HG03039 (cell line): ENCODE data around the gene CACNA1G.

Experiments used
- ATAC-seq: cut with Tn5 transposase; IDR thresholded peaks from one replicate; pipeline ENCODE4 v1.9.1; 2021; ENCODE audit warnings: mild to moderate bottlenecking, moderate library complexity; ENCODE audit not compliant: unreplicated experiment

CACNA1G gene

DNA sequence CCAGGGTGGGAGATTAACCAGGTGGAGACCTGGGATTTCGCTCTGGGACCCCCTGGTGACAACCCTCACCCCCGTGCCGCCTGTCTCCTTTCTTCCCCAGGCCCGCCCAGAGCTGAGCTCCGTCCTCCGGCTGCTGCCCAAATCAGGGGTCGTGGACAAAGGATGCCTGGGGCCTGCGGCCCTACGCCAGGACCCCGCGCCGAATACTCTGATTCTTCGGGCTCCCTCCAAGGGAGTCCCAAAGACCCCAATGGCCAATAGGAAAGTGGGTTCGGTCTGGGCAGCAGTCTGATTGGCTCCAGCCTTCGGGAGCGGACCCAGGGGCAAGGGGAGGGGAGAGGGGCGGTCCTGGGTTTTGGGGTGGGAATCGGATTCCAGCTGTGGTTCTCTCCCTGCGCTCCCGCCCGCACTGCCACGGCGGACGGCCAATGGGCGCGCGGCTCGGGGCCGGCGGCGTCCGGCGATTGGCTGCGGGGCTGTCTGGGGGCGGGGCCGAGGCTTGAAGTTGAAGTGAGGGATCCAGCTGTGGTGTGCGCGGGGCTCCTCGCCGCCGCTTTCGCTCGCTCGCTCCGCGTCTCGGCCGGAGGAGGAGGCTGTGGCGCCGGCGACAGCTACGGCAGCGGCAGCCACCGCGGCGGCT is at the start of gene CACNA1G:
TSS of gene CACNA1G (plus strand) at position 531 of the 640 bp plus-strand sequence. CDS start 745 bp downstream, outside the sequence.
- ATAC-seq, result peak; percentile 84

GRCh38 chr17:50511058-50511457 is 49.5 kb upstream of the CACNA1G start:
- ATAC-seq, result peak; percentile 63

DNA sequence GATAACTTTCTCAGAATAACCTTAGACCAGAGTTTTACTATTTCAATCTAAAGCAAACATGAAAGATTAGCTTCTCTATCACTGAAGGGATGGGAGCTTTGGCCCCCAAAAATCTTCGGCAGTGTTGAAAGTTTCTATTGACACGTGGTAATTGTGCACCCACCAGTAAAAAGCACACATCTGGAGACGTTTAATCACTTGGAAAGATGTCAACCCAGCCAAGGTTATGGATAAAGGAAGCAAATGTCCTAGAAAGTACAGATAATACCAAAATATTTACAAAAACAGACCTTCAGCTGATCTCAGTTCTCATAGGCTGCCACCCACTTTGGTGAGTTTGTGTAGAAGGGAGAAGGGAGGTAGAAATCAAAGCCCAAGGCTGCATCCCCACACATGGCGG is 47.0 kb upstream of the CACNA1G start:
- ATAC-seq, result no peak

GRCh38 chr17:50514388-50514787 is 46.1 kb upstream of the CACNA1G start:
- no peak for ATAC-seq

DNA sequence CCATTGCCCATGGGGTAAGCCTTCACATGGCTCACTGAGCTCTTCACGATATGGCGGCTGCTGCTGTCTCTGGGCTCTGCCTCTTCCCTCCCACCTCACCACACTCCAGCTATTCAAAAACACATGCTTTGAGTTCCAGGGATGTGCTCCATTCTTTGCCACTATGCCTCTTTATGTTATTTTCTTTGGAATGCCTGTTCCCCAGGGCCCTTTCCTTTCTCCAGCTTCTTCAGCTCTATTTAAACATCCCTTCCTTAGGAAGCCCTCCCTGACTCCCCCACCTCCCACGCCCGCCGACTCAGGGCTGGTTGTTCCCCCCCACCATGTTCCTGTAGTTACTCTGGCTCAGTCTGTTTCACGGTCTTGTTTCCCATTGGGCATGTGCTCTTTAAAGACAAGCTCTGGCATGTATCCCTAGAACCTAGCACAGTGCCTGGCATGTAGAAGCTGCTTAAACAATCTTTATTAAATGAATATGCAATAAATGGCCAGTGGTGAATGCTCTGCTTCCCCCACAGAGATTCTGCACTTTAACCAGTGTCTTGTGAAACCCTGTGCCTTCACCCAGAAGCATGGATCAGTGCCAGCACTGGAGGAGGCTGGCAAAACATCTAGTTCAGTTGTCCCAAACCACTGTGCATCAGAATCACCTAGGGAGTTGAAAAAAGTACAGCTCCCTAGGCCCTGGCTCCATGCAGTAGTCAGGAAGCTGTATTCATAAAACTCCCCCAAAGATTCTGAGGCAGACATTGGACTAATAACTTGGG is 45.4 kb upstream of the CACNA1G start:
- ATAC-seq, result no peak

DNA sequence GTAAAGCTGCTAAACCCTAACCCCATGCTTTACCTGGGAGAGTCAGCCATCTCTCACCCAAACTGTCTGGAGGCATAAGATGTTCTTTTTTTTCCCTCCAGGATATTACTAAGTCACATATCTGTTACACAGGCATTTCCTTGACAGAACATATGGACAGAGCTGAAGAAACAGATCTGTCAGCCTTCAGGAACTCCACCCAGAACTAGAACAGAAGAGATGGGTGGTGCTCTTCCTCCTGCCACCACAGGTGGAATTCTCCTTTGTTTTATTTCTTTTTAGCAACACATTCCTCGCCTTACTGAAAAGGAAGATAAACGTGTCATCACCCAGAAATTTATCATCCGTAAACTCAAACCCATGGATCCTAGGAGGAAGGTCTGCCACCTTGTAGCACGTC is 43.5 kb upstream of the CACNA1G start:
- no peak for ATAC-seq

GRCh38 chr17:50517504-50518383 is 42.8 kb upstream of the CACNA1G start:
- no peak for ATAC-seq

GRCh38 chr17:50518384-50519023 is 42.0 kb upstream of the CACNA1G start:
- ATAC-seq, result no peak

- no peak for ATAC-seq
Observed at GRCh38 chr17:50519141-50519834, 41.2 kb upstream of the CACNA1G start.

DNA sequence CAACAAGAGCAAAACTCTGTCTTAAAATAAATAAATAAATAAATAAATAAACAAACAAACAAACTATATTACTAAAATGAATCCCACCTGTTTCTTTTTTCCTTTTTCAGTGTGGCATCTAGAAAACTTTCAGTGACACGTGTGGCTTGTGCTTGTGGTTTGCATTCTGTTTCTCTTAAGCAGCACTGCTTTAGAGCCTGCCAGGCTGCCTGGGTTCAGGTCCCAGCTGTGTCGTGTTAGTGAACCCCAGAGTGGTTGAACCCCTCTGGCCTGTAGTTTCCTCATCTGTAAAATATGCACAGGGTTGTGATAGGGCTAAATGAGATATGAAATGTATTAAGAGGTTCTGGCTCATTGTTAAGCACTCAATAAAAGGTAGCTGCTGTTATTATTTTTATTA is 40.0 kb upstream of the CACNA1G start:
- ATAC-seq, result no peak

GRCh38 chr17:50521514-50521913 is 39.0 kb upstream of the CACNA1G start:
- no peak for ATAC-seq

DNA sequence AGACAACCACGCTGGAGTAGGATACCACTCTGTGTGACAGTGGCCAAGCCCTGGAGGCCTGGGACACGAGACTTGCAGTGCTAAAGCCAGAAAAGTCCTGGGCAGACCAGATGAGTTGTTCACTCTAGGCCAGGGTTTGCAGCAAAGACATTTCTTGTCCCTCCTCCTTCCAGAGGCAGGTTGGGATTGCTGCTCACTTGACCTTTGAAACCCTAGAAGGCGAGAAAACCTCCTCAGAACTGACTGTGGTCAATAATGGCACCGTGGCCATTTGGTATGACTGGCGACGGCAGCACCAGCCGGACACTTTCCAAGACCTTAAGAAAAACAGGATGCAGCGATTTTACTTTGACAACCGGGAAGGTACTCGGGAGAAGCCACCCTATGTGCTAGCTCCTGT is 37.7 kb upstream of the CACNA1G start:
- no peak for ATAC-seq

GRCh38 chr17:50523208-50523607 is 37.3 kb upstream of the CACNA1G start:
- no peak for ATAC-seq

- no peak for ATAC-seq
Observed at GRCh38 chr17:50524838-50525237, 35.7 kb upstream of the CACNA1G start.

DNA sequence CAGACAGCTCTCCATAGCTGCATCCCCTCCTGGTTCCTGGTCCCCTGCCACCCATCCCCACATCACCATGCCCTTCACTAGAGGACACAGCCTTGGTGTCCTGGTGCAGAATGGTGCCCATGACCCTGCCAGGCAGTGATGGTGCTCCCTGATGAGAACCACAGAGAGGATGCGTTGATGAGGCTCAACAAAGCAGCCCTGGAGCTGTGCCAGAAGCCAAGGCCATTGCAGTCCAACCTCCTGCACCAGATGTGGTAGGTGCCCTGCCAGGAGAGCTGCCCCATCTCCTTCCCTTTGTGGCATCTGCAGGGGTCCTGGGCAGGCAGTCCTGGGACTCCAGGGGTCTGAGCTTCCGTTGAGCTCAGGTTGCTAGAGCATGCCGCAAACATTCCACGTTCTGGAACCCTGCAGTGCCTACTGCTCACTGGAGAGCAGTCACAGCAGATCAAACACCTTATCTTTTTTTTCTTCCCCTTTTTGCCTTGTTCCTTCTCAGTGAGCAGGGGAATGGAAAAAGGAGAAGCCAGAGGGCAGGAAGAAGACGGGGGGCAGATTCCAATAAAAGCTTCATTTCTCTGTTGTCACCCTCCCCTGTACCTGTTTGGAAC is 33.3 kb upstream of the CACNA1G start:
- ATAC-seq, result no peak

- no peak for ATAC-seq
Observed at GRCh38 chr17:50527949-50528474, 32.5 kb upstream of the CACNA1G start.

DNA sequence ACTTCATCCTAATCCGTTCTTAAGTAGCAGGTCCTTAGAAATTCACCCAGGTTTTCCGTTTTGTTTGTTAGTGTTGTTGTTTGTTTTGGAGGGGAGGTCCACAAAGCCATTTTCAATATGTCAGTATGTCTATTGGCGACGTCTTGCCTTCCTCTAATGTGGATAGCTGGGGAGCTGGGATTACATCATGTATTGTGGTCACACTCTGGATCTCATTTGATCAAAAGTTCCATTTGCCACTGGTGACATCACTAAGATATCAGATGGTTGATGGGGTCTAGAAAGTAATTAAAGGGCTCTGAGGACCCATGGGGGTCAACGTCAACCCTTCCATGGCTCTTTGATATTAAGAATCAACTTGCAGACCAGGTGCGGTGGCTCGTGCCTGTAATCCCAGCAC is 30.7 kb upstream of the CACNA1G start:
- no peak for ATAC-seq

DNA sequence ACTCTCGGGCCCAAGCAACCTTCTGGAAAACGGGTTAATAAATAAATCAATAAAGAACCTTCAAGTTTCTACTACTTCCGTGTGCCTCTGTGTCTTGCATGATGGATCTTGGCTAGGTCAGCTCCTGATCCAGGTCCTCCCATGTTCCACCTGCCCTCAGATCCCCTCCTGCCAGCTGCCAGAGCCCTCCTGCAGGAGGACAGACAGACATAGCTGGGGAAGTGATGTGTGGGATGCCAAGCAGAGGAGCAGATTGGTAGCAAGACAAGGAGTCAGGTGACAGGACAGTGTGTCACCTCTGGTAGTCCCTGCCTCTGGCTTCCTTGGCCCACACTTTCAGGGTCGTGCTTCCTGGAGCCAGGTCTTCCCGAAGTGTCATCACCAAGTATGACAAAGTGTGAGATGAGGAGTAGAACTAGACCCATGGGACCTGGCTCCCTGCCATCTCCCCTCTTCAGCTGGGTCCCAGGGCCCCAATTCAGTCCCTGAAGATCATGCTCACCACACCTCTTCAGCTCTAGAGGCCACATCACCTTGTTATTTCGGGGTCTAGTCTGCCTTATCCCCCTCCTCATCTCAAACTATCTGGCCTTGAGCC is 29.0 kb upstream of the CACNA1G start:
- no peak for ATAC-seq

DNA sequence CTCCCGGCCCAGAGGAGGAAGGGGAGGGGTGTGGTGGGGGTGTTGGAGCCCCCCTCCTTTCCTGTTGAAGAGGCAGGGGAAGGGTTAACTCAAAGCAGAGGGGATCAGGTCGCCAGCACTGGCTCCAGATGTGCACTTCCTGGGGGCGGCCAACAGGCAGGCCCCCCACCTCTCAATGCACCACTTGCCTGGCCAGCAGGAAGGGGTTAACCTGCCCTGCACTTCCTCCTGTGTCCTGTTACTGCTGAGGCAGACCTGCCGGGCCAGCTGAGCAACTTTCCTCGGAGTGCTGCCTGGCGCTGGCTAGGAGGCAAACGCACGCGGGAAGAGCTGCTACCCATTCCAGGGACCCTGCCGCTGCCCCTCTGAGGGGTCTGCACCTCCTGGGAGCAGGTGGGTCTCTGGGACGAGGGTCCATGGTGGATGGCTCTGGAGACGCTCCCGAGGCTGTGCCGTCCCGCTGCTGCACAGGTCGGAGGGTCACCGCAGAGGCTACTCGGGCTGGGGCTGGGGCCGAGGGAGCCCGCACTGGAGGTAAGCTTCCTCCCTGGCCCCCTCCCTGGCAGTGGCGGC is 28.0 kb upstream of the CACNA1G start, which contains the start of gene EPN3:
TSS of gene EPN3 (plus strand) at position 284 of the 573 bp plus-strand sequence. CDS start 3,822 bp downstream, outside the sequence.
- ATAC-seq, result no peak
